Measurements from ENCODE around the gene ZSCAN20.

The ZSCAN20 gene

GRCh38 chr1:33442141-33442540 is 30.3 kb upstream of the ZSCAN20 start:
- Mint-ChIP-seq H3K9me3 (no peaks in the 10 kb centered on the region), H3K4me1 (peaks cover 99% of the 10 kb centered on the region), H3K27ac (peak overlapping the region; percentile 90), H3K36me3 (ENCODE audit: low read depth) (peaks cover 4% of the 10 kb centered on the region), H3K27me3 (ENCODE audit: low read depth, poor library complexity) (peaks cover 2% of the 10 kb centered on the region), H3K4me3 (no peak overlapping the region)
- TF ChIP-seq, protein P1, sequence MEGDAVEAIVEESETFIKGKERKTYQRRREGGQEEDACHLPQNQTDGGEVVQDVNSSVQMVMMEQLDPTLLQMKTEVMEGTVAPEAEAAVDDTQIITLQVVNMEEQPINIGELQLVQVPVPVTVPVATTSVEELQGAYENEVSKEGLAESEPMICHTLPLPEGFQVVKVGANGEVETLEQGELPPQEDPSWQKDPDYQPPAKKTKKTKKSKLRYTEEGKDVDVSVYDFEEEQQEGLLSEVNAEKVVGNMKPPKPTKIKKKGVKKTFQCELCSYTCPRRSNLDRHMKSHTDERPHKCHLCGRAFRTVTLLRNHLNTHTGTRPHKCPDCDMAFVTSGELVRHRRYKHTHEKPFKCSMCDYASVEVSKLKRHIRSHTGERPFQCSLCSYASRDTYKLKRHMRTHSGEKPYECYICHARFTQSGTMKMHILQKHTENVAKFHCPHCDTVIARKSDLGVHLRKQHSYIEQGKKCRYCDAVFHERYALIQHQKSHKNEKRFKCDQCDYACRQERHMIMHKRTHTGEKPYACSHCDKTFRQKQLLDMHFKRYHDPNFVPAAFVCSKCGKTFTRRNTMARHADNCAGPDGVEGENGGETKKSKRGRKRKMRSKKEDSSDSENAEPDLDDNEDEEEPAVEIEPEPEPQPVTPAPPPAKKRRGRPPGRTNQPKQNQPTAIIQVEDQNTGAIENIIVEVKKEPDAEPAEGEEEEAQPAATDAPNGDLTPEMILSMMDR (IDR thresholded peaks at IDR 0.05) = no peak
- DNase-seq = no peak

- Mint-ChIP-seq H3K27me3 (ENCODE audit: low read depth, poor library complexity) (peaks cover 2% of the 10 kb centered on the region), H3K27ac (peak overlapping the region; percentile 97), H3K36me3 (ENCODE audit: low read depth) (peaks cover 4% of the 10 kb centered on the region), H3K4me1 (peaks cover 99% of the 10 kb centered on the region), H3K9me3 (no peaks in the 10 kb centered on the region), H3K4me3 (no peak overlapping the region)
- no peak for DNase-seq
- TF ChIP-seq, protein P1 (IDR thresholded peaks at IDR 0.05) = no peak
Measured at GRCh38 chr1:33443080-33443704, 29.3 kb upstream of the ZSCAN20 start.

DNA sequence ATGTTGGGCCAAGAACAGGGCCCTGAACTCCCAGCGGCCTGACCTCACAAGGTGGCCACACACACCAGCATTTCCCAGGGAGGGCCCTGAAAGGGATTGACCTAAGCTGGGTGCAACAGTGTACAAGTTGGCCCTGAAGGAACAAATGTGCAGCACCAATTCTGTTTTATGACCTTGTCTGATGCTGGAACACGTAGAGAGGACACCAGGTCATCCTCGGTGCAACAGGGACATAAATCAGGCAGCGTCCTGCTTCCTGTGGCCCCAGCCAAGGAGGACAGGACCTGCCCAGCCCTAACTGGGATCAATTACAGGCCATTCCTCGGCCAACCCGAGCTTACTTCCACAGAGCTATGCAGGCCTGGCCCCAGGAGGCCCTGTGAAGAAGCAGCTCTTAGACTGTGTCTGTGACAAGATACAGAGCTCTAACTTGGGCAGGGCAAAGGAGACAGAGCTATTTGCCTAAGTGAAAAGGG is 28.7 kb upstream of the ZSCAN20 start:
- Mint-ChIP-seq H3K36me3 (ENCODE audit: low read depth) (peaks cover 8% of the 10 kb centered on the region), H3K27me3 (ENCODE audit: low read depth, poor library complexity) (peaks cover 2% of the 10 kb centered on the region), H3K4me1 (peaks cover 99% of the 10 kb centered on the region), H3K27ac (peak overlapping the region; percentile 97), H3K9me3 (peaks cover 3% of the 10 kb centered on the region), H3K4me3 (peak overlapping the region; percentile 51)
- DNase-seq = peak; percentile 82
- TF ChIP-seq, protein P1 (IDR thresholded peaks at IDR 0.05) = no peak

GRCh38 chr1:33445108-33445507 is 27.3 kb upstream of the ZSCAN20 start:
- TF ChIP-seq, protein P1 (IDR thresholded peaks at IDR 0.05) = no peak
- peaks cover 3% of the 10 kb centered on the region for H3K27me3 Mint-ChIP-seq (ENCODE audit: low read depth, poor library complexity)
- H3K9me3 Mint-ChIP-seq = peaks cover 14% of the 10 kb centered on the region
- H3K27ac Mint-ChIP-seq = peak overlapping the region; percentile 97
- no peak for DNase-seq
- peaks cover 88% of the 10 kb centered on the region for H3K4me1 Mint-ChIP-seq
- H3K4me3 Mint-ChIP-seq = peak overlapping the region; percentile 31
- H3K36me3 Mint-ChIP-seq (ENCODE audit: low read depth) = peaks cover 16% of the 10 kb centered on the region

- TF ChIP-seq, protein P1 (IDR thresholded peaks at IDR 0.05) = no peak
- H3K4me1 Mint-ChIP-seq = peaks cover 73% of the 10 kb centered on the region
- DNase-seq = no peak
- peaks cover 28% of the 10 kb centered on the region for H3K9me3 Mint-ChIP-seq
- no peak overlapping the region for H3K4me3 Mint-ChIP-seq
- peaks cover 28% of the 10 kb centered on the region for H3K36me3 Mint-ChIP-seq (ENCODE audit: low read depth)
- H3K27me3 Mint-ChIP-seq (ENCODE audit: low read depth, poor library complexity) = peaks cover 5% of the 10 kb centered on the region
- H3K27ac Mint-ChIP-seq = no peak overlapping the region
Measured at GRCh38 chr1:33446590-33446989, 25.9 kb upstream of the ZSCAN20 start.

Measured in nephron progenitor cell (in vitro differentiated cells).